NCI-H2081 treated with DMSO at 0.1 percent for 48 hours (cell line): ENCODE data around the gene TAF3.

Experiments used
- DNase-seq: peaks from one replicate; lab custom pipeline; 2025; lab: John Stamatoyannopoulos, UW

The TAF3 gene

GRCh38 chr10:8059191-8059936, 241.1 kb downstream of the TAF3 start:
- no peak for DNase-seq

- DNase-seq, result no peak
These were observed 241.9 kb downstream of the TAF3 start for GRCh38 chr10:8060010-8060703.

GRCh38 chr10:8060704-8061121, 242.4 kb downstream of the TAF3 start:
- no peak for DNase-seq

GRCh38 chr10:8061274-8062211, 243.2 kb downstream of the TAF3 start:
- no peak for DNase-seq

- no peak for DNase-seq
These were observed 245.0 kb downstream of the TAF3 start for GRCh38 chr10:8063128-8063908.

GRCh38 chr10:8063935-8064334, 245.6 kb downstream of the TAF3 start:
- DNase-seq, result no peak

- DNase-seq, result no peak
These were observed 246.1 kb downstream of the TAF3 start for GRCh38 chr10:8064436-8064835.

GRCh38 chr10:8065651-8066050, 247.3 kb downstream of the TAF3 start:
- no peak for DNase-seq

- DNase-seq, result no peak
These were observed 247.8 kb downstream of the TAF3 start for GRCh38 chr10:8066124-8066523.
